ENCODE results near the gene SPAAR.

GRCh38 chr9:35928591-35929452 is 19.5 kb downstream of the SPAAR start:
- TF ChIP-seq CTCF (IDR thresholded peaks at IDR 0.05; ENCODE audit: insufficient read depth, low read depth, low read length) (no peak), EZH2 (IDR thresholded peaks at IDR 0.05; ENCODE audit: insufficient read depth, low read length) (no peak)
